H9 (cell line): ENCODE data around the gene CHMP4A. TPM values are rescaled to one million over a fixed set of nuclear protein-coding genes. Genes with fewer than 3 reads are reported as not detected.
A peak's percentile ranks its signal among the peaks of the same experiment; 100 is the strongest.

Experiments
- DNase-seq: peaks from one replicate; pipeline ENCODE4 v3.0.0-alpha.2; 2017
- H2AFZ ChIP-seq: one replicate; pipeline ENCODE4 v1.6.1; 2013; ENCODE audit warnings: mild to moderate bottlenecking, low read length, control low read depth, moderate library complexity
- H2AK5ac ChIP-seq: 2 replicates; pipeline ENCODE4 v1.6.1; 2013; ENCODE audit warnings: low read length, control low read depth, mixed read lengths; ENCODE audit not compliant: insufficient read length
- H2BK120ac ChIP-seq: one replicate; pipeline ENCODE4 v1.6.1; 2013; ENCODE audit warnings: low read depth, mild to moderate bottlenecking, low read length, control low read depth, inconsistent platforms; ENCODE audit not compliant: poor library complexity, severe bottlenecking
- H2BK12ac ChIP-seq: 2 replicates; pipeline ENCODE4 v1.6.1; 2013; ENCODE audit warnings: low read length, control low read depth, mixed read lengths, low read depth; ENCODE audit not compliant: insufficient read length
- H2BK15ac ChIP-seq: 2 replicates; pipeline ENCODE4 v1.6.1; 2013; ENCODE audit warnings: low read depth, low read length, control low read depth
- H2BK20ac ChIP-seq: one replicate; pipeline ENCODE4 v1.6.1; 2013; ENCODE audit warnings: low read depth, mild to moderate bottlenecking, low read length, control low read depth, inconsistent platforms; ENCODE audit not compliant: poor library complexity, severe bottlenecking
- H2BK5ac ChIP-seq: 2 replicates; pipeline ENCODE4 v1.6.1; 2013; ENCODE audit warnings: low read length, control low read depth, mixed read lengths; ENCODE audit not compliant: insufficient read length
- H3K14ac ChIP-seq: 2 replicates; pipeline ENCODE4 v1.6.1; 2013; ENCODE audit warnings: low read length, control low read depth; ENCODE audit not compliant: insufficient read depth
- H3K18ac ChIP-seq: 2 replicates; pipeline ENCODE4 v1.6.1; 2013; ENCODE audit warnings: low read depth, mild to moderate bottlenecking, mixed read lengths, low read length, control low read depth; ENCODE audit not compliant: insufficient read length
- H3K23ac ChIP-seq: 2 replicates; pipeline ENCODE4 v1.6.1; 2013; ENCODE audit warnings: low read length, control low read depth, mixed read lengths, low read depth; ENCODE audit not compliant: insufficient read length
- H3K23me2 ChIP-seq: 2 replicates; pipeline ENCODE4 v1.6.1; 2013; ENCODE audit warnings: low read depth, mild to moderate bottlenecking, mixed read lengths, low read length, control low read depth; ENCODE audit not compliant: insufficient read length, poor library complexity, severe bottlenecking
- H3K27ac ChIP-seq: 2 replicates; pipeline ENCODE4 v1.5.1; 2013; ENCODE audit warnings: low read length, control low read depth, mixed read lengths, low read depth; ENCODE audit not compliant: insufficient read length
- H3K27me3 ChIP-seq: 2 replicates; pipeline ENCODE4 v1.6.1; 2013; ENCODE audit warnings: low read length, control low read depth, inconsistent platforms; ENCODE audit not compliant: insufficient read depth
- H3K4ac ChIP-seq: 2 replicates; pipeline ENCODE4 v1.6.1; 2013; ENCODE audit warnings: low read depth, mild to moderate bottlenecking, control low read depth, inconsistent platforms, low read length, moderate library complexity
- H3K4me1 ChIP-seq: 2 replicates; pipeline ENCODE4 v1.6.1; 2013; ENCODE audit warnings: low read length, control low read depth, inconsistent platforms; ENCODE audit not compliant: insufficient read depth
- H3K4me2 ChIP-seq: 2 replicates; pipeline ENCODE4 v1.6.1; 2013; ENCODE audit warnings: low read length, control low read depth, mixed read lengths; ENCODE audit not compliant: insufficient read length, insufficient read depth
- H3K56ac ChIP-seq: 2 replicates; pipeline ENCODE4 v1.6.1; 2013; ENCODE audit warnings: low read depth, mild to moderate bottlenecking, mixed read lengths, low read length, control low read depth; ENCODE audit not compliant: insufficient read length
- H3K79me1 ChIP-seq: 2 replicates; pipeline ENCODE4 v1.6.1; 2013; ENCODE audit warnings: low read depth, mild to moderate bottlenecking, moderate library complexity, low read length, control low read depth, inconsistent platforms; ENCODE audit not compliant: insufficient read depth, poor library complexity, severe bottlenecking
- H3K79me2 ChIP-seq: 2 replicates; pipeline ENCODE4 v1.6.1; 2013; ENCODE audit warnings: low read length, control low read depth, inconsistent platforms; ENCODE audit not compliant: insufficient read depth
- H3K9ac ChIP-seq: 2 replicates; pipeline ENCODE4 v1.6.1; 2013; ENCODE audit warnings: low read length, control low read depth, mixed read lengths; ENCODE audit not compliant: insufficient read length; ENCODE audit errors: extremely low read depth
- H3K9me3 ChIP-seq: one replicate; pipeline ENCODE4 v1.6.1; 2013; ENCODE audit warnings: low read depth, low read length, inconsistent platforms; ENCODE audit not compliant: control insufficient read depth
- H3T11ph ChIP-seq: one replicate; pipeline ENCODE4 v1.6.1; 2013; ENCODE audit warnings: mild to moderate bottlenecking, low read length, control low read depth, inconsistent platforms
- H4K20me1 ChIP-seq: one replicate; pipeline ENCODE4 v1.6.1; 2013; ENCODE audit not compliant: control insufficient read depth, insufficient read length, insufficient read depth
- H4K5ac ChIP-seq: 2 replicates; pipeline ENCODE4 v1.6.1; 2013; ENCODE audit warnings: low read depth, mild to moderate bottlenecking, mixed read lengths, low read length, control low read depth; ENCODE audit not compliant: insufficient read length
- H4K8ac ChIP-seq: replicated peaks from 2 replicates; pipeline ENCODE4 v1.6.1; 2013; ENCODE audit warnings: low read length, control low read depth, mixed read lengths, low read depth; ENCODE audit not compliant: insufficient read length
- H4K91ac ChIP-seq: 2 replicates; pipeline ENCODE4 v1.6.1; 2013; ENCODE audit warnings: low read depth, mild to moderate bottlenecking, moderate library complexity, mixed read lengths, low read length, control low read depth; ENCODE audit not compliant: insufficient read length
- H3K27ac Mint-ChIP-seq, 3 experiments: 2 replicates in 2 of 3; 3 replicates in 1 of 3; pipeline ENCODE4 v1.8.0; 2020 to 2021; ENCODE audit warnings: mixed read lengths in 3 of 3, mild to moderate bottlenecking in 1 of 3, moderate library complexity in 1 of 3
- H3K27me3 Mint-ChIP-seq: 2 replicates; pipeline ENCODE4 v1.8.0; 2021; ENCODE audit warnings: low read depth, mild to moderate bottlenecking, moderate library complexity, mixed read lengths
- H3K36me3 Mint-ChIP-seq, 3 experiments: 2 replicates in 2 of 3; 3 replicates in 1 of 3; pipeline ENCODE4 v1.8.0; 2020 to 2021; ENCODE audit warnings: low read depth in 3 of 3, mixed read lengths in 3 of 3; ENCODE audit not compliant: insufficient read depth in 1 of 3
- H3K4me1 Mint-ChIP-seq, 2 experiments: 2 replicates each; pipeline ENCODE4 v1.8.0; 2020; ENCODE audit warnings: mixed read lengths in 2 of 2
- H3K4me3 Mint-ChIP-seq, 2 experiments: 2 replicates in 1 of 2; 3 replicates in 1 of 2; pipeline ENCODE4 v1.8.0; 2020 to 2021; ENCODE audit warnings: mild to moderate bottlenecking in 2 of 2, mixed read lengths in 2 of 2, moderate library complexity in 1 of 2
- H3K9me3 Mint-ChIP-seq, 2 experiments: 2 replicates in 1 of 2; 3 replicates in 1 of 2; pipeline ENCODE4 v1.8.0; 2020; ENCODE audit warnings: mild to moderate bottlenecking in 2 of 2, mixed read lengths in 2 of 2, moderate library complexity in 1 of 2
- WGBS: extraction: QIAGEN DNeasy Blood & Tissue Kit; methylation state at CpG from one replicate; pipeline ENCODE4 v1.1.7; 2013; ENCODE audit warnings: missing lambda C conversion rate, low lambda C conversion rate, mixed read lengths; ENCODE audit not compliant: insufficient read length; ENCODE audit errors: extremely low coverage; 5-methylcytosine and 5-hydroxymethylcytosine counted together
- total RNA-seq: library from RNA; stranded (reverse); gene quantifications from 2 replicates; pipeline ENCODE4 v1.2.1, GENCODE V29; 2021
- TF ChIP-seq, protein P1 (sequence below): fragments of 200-600 bp; sonication (generic); conservative IDR thresholded peaks from 3 replicates; pipeline ENCODE4 v1.8.0; 2021; ENCODE audit warnings: antibody characterized with exemption, mild to moderate bottlenecking

CHMP4A gene
- total RNA-seq, 1 experiment from 2014 or later, result 46.2 TPM

DNA sequence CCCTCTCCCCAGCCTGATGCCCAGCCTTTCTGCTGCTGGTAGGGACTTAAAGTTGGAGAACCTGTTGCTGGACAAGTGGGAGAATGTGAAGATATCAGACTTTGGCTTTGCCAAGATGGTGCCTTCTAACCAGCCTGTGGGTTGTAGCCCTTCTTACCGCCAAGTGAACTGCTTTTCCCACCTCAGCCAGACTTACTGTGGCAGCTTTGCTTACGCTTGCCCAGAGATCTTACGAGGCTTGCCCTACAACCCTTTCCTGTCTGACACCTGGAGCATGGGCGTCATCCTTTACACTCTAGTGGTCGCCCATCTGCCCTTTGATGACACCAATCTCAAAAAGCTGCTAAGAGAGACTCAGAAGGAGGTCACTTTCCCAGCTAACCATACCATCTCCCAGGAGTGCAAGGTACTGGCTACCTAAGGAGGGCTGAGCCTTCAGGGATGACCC, 6.2 kb downstream of the CHMP4A start:
- H2AK5ac ChIP-seq, result no peak overlapping the region
- no peak overlapping the region for H3K23ac ChIP-seq
- H4K91ac ChIP-seq, result no peak overlapping the region
- no peak overlapping the region for H3K27ac ChIP-seq
- peaks cover 19 to 22% of the 10 kb centered on the region in 2 experiments for H3K4me1 Mint-ChIP-seq
- TF ChIP-seq, protein P1, sequence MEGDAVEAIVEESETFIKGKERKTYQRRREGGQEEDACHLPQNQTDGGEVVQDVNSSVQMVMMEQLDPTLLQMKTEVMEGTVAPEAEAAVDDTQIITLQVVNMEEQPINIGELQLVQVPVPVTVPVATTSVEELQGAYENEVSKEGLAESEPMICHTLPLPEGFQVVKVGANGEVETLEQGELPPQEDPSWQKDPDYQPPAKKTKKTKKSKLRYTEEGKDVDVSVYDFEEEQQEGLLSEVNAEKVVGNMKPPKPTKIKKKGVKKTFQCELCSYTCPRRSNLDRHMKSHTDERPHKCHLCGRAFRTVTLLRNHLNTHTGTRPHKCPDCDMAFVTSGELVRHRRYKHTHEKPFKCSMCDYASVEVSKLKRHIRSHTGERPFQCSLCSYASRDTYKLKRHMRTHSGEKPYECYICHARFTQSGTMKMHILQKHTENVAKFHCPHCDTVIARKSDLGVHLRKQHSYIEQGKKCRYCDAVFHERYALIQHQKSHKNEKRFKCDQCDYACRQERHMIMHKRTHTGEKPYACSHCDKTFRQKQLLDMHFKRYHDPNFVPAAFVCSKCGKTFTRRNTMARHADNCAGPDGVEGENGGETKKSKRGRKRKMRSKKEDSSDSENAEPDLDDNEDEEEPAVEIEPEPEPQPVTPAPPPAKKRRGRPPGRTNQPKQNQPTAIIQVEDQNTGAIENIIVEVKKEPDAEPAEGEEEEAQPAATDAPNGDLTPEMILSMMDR, result no peak
- no peak overlapping the region for H3K56ac ChIP-seq
- no peak overlapping the region for H3K9ac ChIP-seq
- no peaks in the 10 kb centered on the region for H3K79me2 ChIP-seq
- H2BK15ac ChIP-seq, result no peak overlapping the region
- H3K27ac Mint-ChIP-seq, result peak overlapping the region in 2 of 3 experiments; percentile 75 to 90; a peak in 2 of 7 replicates
- peaks cover 45 to 80% (median 73%) of the 10 kb centered on the region in 3 experiments for H3K36me3 Mint-ChIP-seq
- no peak for DNase-seq
- peaks cover 0 to 6% of the 10 kb centered on the region in 2 experiments for H3K9me3 Mint-ChIP-seq
- H4K8ac ChIP-seq, result no peak overlapping the region
- no peak overlapping the region for H4K5ac ChIP-seq
- peaks cover 5% of the 10 kb centered on the region; the same call in 1 of the 2 replicates for H3K4me1 ChIP-seq
- H3K27me3 ChIP-seq, result no peaks in the 10 kb centered on the region
- no peak overlapping the region for H2BK5ac ChIP-seq
- H2AFZ ChIP-seq, result no peak overlapping the region
- no peak overlapping the region for H3K4me3 Mint-ChIP-seq
- no peak overlapping the region for H2BK20ac ChIP-seq
- no peak overlapping the region for H2BK120ac ChIP-seq
- H3K4me2 ChIP-seq, result no peak overlapping the region
- H2BK12ac ChIP-seq, result no peak overlapping the region
- no CpG with 5 or more reads among the region's 5 CpGs for WGBS
- no peak overlapping the region for H3K4ac ChIP-seq
- H3K79me1 ChIP-seq, result no peaks in the 10 kb centered on the region
- H3K14ac ChIP-seq, result no peak overlapping the region
- no peaks in the 10 kb centered on the region for H3K27me3 Mint-ChIP-seq
- no peak overlapping the region for H3T11ph ChIP-seq
- H3K9me3 ChIP-seq, result no peaks in the 10 kb centered on the region
- H3K18ac ChIP-seq, result no peak overlapping the region
- H4K20me1 ChIP-seq, result no peaks in the 10 kb centered on the region
- no peaks in the 10 kb centered on the region for H3K23me2 ChIP-seq
